ENCODE results near the gene RSBN1.

The RSBN1 gene

DNA sequence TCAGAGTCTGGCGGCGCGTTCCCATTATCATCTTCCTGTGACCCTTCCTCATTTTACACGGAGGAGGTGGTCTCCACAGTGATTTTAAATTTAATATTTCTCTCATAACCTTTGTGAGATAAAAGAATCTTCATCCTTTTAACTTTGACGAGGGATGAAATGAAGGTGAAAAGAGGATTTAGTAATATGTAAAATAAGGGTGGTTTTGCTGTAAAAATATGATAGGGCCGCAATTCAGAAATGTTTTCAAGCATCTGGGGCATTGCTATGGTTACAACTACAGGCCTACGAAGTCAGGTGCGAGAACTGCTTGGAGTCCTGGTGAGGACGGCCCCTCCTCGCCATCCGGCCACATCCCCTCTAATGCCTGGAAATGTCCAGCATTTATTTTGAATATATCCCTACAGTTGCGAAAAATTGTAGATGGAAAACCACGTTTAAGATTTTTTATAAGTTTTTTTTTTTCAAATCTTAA, 422 bp upstream of the RSBN1 start:
- peak; percentile 36 for DNase-seq (ENCODE audit: low spot score)

DNA sequence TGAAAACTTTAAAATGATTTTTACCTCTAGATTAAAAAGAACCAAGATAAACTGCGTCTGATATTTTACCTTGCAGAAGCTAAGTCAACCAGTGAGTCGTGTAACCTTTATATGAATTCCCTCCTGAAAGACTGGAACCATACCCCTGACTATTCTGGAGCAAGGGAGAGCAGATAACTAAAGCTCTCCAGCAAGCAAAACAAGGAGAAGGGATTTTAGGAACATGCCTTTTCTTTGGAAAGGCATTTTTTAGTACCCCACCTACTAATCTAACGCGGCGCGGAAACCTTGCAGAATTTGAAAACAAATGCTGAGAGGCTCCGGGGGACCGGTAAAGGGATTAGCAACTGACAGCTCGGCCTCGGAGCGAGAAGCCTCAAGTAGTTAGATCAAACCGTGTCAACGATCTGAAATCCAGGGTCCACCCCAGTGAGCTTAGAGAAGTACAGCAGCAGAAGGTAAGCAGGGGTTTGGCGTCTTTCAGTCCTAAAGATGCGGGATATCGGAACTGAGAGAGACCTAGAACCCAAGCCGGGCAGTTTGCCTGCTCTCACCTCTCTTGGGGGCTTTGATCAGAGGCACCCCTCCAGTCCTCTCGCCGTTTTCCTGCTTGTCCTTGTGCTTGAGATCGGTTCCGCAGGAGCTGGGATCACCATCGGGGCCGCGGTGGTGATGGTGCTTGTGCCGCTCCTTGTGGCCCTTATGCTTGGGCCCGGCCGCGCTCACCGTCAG, 954 bp downstream of the RSBN1 start:
- peak; percentile 23 for DNase-seq (ENCODE audit: low spot score)

DNA sequence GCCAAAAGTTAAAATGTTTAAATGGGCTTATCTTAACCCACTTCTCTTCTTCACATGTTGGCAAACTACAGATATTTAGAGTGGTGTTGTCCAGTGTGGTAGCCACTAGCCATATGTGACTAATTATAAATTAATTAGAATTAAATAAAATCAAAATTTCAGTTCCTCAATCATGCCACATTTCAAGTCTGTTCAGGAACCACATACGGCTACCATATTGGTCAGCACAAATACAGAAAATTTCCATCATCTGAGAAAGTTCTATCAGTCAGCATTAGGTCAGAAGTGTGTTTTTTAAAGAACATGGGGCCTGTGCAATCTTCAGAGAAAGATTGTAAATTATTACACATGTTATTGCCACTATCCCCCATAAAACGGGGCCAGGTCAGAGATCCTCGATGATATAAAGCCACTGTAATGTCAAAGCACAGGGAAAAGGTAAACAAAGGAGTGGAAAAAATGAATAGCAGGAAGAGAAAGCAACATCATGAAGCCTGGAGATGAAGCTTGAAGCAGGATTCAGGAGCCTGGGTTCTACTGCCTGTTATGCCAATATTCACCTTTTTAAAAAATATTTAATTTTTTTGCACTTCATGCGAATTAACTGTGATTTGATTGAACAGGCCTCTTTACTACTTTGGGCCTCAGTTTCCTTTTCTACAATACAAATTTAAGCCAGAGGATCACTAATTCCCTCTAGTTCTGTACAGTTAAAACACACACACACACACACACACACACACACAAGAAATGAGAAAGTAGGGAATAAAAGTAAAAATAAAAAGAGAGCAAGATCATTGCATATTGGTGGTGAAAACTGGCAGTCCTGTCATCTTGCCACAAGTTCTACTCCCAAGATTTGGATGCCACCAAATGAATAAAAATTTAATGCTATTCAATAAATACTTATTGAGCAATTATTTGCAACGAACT, 2.3 kb downstream of the RSBN1 start:
- no peak for DNase-seq (ENCODE audit: low spot score)

DNA sequence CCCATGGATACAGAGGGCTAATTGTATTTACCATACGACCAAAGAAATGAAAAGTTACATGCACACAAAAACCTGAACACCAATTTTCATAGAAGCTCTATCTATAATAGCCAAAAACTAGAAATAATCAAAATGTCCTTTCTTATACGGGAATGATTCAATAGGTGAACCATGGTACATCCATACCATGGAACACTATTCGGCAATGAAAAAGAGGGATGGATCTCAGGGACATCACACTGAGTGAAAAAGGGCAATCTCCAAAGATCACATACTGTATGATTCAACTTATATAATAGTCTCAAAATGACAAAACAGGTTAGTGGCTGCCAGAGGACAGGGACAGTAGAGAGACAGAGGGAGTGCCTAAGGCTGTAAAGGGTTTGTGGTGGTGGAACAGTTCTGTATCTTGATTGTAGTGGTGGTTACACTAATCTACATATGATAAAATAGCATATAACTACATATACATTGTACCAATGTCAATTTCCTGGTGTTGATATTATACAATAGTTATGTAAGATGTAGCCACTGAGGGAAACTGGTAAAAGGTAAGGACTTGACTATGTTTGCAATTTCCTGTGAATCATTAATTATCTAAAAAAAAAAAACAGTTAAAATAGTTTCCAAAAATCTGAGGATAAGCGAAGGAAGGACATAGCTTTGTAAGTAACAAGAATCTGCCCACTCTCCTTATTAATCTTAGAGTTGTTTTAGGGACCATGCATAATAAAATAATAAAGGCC, 3.7 kb downstream of the RSBN1 start:
- no peak for DNase-seq (ENCODE audit: low spot score)

DNA sequence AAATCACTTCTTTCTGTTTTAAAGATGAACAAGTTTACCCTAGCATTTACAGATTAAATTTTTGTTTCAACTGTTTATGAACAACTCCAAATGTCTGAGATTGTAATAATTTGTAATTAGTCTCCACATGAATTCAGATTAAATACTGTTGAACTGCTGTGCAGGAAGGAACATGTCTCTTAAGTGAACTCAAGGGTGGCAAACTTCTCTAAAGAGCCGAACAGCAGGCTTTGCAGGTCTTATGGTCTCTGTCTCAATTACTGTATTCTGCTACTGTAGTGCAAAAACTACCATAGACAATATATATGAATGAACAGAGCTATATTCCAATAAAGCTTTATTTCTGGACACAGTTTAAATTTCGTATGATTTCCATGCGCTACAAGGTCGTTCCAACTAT, 6.6 kb downstream of the RSBN1 start:
- no peak for DNase-seq (ENCODE audit: low spot score)

DNA sequence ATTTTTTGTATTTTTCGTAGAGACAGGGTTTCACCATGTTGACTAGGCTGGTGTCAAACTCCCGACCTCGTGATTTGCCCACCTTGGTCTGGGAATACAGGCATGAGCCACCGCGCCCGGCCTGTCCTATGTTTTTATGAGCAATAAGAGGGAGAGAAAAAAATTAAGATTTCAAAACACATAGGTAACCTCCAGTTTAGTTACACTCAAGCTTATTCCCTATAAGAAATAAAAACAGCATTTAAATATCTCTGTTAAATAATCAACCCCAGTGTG, 7.1 kb downstream of the RSBN1 start:
- no peak for DNase-seq (ENCODE audit: low spot score)

DNA sequence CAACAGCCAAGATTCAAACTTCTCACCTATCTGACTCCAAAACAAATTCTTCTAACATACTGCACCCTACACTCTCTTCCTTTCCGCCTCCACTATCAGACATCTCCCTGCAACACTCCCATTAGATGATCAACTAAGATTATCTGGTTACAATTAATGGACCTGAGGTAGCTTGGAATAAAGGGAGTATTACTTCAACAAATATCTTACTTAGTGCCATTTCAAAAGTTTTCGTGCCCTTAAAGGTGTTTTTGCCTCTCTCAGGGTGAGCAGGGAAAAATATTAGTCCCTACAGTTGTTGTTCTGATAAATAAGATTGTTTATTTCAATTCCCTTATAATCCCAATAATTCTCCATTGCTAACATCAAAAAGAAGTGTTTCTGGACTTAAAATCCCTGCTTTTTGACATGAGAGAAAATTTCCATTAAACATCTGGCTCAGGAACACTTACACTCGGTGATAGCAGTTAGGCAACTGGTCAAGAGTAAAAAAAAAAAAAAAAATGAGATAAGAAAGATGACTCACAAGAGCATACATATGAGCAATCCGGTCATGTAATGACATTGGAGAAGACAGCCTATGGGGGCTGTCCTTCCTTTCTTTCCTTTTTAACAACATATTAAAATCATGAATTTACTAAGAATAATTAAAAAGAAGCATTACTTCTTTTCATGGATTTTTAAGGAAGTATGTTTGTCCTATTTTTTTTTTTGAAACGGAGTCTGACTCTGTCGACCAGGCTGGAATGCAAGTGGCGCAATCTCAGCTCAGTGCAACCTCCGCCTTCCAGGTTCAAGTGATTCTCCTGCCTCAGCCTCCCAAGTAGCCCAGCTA, 7.6 kb downstream of the RSBN1 start:
- DNase-seq (ENCODE audit: low spot score) = no peak

DNA sequence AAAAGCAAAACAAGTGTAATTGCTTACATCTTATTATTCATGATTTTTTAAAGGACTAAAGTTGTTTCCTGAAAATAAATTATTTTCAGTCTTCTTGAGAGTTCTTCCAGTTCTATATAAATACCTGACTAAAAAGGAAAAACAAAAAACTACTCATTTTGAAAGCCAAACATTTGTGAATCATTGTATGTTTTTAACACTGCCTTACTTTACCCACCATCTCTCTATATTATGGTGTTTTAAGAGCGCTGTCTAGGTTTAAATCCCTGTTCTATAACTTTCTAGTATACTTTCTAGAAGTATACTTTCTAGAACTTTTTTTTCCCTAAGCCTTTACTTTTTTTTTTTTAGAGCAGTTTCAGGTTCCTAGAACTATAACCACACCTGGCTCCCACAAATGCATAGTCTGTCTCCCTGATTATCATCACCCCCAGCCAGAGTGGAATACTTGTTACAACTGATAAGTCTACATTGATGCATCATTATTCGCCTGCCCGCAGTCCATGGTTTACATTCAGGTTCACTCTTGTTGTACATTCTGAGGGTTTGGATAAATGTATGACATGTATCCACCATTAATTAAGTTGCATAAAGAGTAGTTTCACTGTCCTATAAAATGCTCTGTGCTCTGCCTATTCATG, 9.8 kb downstream of the RSBN1 start:
- DNase-seq (ENCODE audit: low spot score) = no peak

DNA sequence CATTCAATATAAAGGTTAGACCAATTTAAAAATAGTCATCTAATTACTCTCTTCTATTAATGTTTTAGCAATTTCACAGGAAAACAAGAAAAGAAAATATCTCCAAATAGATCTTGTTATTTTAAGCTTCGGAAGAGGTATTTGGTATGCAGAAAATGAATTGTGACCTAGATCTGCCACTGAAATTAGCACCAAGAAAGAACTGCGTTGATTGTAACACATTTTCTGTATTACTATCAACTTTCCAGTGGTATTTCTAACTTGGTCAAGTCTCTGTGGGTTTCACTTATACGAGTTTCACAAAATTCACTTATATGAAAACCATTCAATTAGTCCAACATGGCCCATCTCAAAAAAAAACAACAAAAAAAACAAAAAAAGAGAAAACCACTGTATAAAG, 11.8 kb downstream of the RSBN1 start:
- DNase-seq (ENCODE audit: low spot score) = no peak

DNA sequence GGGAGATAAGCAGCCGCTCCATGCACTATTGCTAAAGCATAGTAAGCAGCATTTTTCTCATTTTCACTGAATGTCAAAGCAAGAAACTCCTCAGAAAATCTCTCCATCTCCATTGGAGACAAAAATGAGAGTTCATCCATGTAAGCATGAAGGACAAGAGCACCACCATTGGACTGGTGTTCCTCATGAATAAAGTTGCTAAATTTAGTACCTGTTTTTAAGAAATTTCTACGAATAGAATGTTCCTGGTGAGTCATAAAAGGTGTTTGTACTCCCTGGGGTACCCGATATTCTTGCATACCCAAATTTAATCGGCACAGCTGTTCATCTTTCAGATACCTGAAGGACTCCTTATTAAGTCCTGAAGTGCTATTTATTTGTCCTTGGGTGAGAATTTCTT, 14.8 kb downstream of the RSBN1 start:
- DNase-seq (ENCODE audit: low spot score) = no peak

DNA sequence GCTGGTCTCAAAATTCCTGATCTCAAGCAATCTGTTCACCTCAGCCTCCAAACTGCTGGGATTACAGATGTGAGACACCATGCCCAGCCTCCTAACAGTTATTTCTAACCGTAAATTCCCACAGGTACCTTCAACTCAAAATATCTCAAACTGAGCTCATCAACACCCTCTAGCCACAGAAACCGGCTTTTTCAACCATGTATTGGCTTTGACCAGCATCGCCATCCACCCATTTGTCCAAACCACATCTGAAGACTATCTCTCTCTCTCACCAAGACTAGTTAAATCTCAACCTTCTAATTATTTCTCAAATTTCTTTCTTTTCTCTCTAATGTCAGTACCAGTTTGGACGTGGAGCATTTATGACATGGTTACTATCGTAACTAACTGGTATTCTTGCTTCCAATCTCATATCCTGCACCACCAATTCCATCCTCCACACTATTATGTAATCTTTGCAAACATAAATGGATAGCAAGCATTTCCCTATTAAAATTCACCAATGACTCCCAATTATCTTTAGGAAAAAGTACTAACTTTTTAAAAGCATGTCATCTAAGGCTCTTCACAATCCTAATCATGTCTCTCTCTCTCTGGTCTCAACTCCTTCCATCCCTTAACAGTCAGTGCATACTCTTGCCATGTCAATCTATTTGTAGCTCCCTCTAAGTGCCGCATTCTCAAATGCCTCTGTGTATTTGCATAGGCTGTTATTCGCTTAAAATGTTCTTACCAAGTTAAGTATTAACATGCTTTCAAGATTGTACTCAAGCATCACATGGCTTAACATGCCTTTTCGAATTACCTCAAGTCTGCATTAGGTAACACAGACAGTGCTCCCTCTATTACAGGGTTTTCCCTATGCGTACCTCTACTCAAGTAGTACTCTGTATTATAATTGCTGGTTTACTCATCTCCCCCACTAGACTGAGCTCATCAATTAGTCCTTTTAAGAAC, 18.1 kb downstream of the RSBN1 start:
- no peak for DNase-seq (ENCODE audit: low spot score)

DNA sequence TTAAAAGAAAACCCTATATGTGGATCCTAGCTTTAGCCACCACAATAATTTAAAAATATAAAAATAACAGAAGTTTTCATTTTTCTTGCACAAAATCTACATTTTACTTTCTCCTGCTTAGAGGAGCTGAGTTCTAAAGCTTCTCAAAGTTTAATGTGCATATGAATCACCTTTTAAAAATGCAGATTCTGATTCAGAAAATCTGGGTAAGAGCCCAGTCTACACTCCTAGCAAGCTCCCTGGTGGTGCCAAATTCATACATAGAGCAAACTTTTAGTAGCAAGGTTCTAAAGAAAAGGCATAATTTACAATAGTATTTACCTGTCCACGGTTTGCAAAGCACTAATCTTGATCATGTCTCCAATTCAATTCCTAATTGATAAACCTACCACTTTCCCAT, 19.3 kb downstream of the RSBN1 start:
- no peak for DNase-seq (ENCODE audit: low spot score)

DNA sequence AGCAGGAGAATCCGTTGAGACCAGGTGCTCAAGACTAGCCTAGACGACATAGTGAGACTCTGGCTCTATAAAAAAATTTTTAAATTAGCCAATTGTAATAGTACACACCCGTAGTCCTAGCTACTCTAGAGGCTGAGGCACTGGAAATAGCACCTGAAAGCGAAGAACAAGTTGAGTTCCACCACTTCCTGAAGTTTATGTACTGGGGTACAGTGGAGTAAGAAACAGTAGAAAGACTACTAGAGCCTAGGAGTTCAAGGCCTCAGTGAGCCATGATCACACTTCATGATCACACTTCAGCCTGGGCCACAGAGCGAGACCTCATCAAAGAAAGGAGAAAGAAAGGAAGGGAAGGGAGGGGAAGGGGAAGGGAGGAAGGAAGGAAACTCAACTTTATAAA, 19.8 kb downstream of the RSBN1 start:
- DNase-seq (ENCODE audit: low spot score) = no peak

DNA sequence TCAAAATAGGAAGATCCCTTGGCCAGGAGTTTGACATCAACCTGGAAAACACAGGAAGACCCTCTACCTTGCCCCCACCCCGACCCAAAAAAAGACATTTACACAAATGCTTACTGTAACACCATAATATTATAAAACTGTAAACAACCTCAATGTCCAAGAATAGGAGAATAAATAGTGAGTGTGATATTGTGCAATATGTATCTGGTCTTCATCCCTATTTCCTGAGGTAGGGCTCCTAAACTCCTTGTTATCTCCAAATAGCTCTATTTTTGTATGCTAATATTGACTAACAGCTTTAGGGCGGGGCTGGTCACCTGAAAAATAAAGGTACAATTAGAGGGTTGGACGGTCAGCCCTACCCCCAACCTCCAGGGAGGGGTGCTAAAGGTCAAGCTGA, 23.5 kb downstream of the RSBN1 start:
- DNase-seq (ENCODE audit: low spot score) = no peak

DNA sequence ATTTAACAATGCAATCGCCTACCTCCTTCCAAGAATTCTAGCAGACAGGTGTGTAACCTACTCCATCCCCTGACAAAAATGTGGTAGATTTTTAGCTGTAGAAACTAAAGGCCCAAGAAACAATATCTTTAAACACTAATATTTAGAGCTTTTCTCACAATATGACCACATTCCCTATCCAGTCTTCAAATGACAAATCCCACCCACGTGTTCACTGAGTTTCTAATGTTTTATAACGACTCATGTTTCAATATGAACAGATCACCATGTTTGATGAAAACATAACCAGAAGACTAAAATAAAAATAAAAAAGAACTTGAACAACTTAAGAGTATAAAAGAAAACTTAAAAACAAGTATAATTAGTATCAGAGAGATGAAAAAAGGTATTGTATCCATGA, 24.6 kb downstream of the RSBN1 start:
- DNase-seq (ENCODE audit: low spot score) = no peak

DNA sequence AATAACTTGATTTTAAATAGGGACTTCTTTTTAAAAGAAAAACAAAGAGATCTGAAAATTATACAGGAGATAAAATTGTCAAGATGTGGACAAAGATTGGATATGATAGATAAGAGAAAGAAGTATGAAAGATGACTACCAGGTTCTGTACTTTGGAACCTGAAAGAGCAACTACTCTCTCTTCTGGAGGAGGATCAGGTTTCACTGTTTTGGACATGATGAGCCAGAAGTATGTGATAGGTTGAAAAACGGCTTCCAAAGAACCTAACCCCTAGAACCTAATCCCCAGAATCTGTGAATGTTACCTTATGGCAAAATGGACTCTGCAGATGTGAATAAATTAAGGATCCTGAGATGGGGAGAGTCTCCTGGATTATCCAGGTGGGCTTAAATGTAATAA, 26.2 kb downstream of the RSBN1 start:
- DNase-seq (ENCODE audit: low spot score) = no peak

DNA sequence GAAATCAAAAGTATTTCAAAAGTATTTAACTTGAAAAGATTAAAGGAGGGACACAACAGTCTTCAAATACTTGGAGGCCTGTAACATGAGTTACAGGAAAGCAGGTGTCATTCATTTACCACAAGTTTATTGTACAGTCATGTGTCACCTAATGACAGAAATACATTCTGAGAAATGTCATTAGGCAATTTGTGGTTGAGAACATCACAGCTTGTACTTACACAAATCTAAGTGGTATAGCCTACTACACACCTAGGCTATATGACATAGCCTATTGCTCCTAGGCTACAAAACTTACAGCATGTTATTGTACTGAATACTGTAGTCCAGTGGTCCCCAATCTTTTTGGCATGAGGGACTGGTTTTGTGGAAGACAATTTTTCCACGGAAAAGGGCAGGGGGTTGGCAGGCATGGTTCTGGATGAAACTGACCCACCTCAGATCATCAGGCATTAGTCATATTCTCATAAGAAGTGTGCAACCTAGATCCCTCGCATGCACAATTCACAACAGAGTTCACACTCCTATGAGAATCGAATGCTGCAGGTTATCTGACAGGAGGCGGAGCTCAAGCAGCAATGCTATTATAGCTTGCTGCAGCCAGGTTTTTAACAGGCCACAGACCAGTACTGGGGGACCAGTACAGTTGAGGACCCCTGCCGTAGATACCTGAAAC, 28.0 kb downstream of the RSBN1 start:
- peak; percentile 80 for DNase-seq (ENCODE audit: low spot score)

DNA sequence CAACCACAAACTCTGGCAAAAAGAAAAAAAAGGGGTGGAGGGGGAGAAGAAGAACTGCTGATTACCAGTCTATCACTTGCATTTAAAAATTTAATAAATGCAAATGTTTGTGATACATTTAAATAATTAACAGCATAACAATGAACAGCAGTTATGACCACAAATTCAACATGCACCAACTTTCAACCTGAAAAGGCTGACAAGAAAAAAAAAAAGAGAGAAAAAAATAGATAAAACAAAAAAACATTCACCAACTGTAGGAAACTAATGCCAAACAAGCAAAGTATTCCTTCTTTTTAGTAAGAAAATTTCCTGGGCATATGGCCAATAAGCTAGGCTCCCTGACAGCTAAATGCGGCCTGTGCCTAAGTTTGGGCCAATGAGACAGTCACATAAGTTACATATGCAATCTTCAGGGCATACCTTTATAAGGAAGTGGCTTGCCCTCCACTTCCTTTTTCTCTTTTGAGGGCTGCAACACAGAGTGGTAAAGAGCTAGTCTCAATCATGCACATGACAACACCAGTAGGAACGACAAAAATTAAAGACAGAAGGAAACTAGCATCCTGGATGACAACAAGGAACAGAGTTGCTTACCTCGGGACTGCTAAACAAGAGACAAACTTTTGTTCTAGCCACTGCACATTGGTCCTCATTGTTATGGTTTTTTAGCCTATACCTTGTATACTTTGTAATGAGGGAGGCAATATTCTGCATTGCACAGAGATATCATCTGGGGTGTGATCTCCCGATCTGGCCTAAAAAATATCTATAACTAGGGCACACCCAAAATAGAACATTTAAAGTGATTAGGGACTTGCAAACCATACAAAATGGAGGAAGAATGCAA, 28.8 kb downstream of the RSBN1 start:
- DNase-seq (ENCODE audit: low spot score) = peak; percentile 69

DNA sequence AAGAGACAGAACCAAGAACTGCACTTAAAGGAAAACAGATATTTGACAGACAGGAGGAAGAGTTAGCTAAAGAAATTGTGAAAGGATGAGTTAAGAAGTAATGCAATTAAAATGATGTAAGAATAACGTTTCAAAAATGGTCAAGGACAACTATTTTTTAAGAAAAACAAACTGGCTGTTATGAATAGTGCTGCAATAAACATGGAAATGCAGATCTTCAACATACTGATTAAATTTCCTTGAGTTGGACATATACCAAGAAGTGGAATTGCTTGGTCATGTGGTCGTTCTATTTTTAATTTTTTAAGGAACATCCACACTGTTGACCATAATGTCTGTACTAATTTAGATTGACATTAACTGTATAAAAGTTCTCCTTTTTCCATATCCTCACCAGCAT, 29.9 kb downstream of the RSBN1 start:
- DNase-seq (ENCODE audit: low spot score) = no peak

All from CD4-positive, alpha-beta T cell treated with Interleukin-15 for 4 hours (primary cell).